Smooth muscle cell (in vitro differentiated cells): ENCODE results near the gene COLGALT1. TPM values are rescaled to one million over a fixed set of nuclear protein-coding genes. Genes with fewer than 3 reads are reported as not detected.

Source experiments
- DNase-seq: peaks from one replicate; lab custom pipeline; 2025; ENCODE audit not compliant: unreplicated experiment; lab: John Stamatoyannopoulos, UW
- H2AFZ ChIP-seq: fragments of 200-600 bp; sonication (generic); 2 replicates; pipeline ENCODE4 v1.6.0; 2016; ENCODE audit warnings: antibody characterized with exemption, low read depth, mild to moderate bottlenecking
- H3F3A ChIP-seq: fragments of 200-600 bp; sonication (generic); 2 replicates; pipeline ENCODE4 v1.6.0; 2017; ENCODE audit warnings: antibody characterized with exemption, low read depth
- H3K27ac ChIP-seq: fragments of 200-600 bp; sonication (generic); 2 replicates; pipeline ENCODE4 v1.5.1; 2016; ENCODE audit warnings: low read depth, mild to moderate bottlenecking
- H3K27me3 ChIP-seq: fragments of 200-600 bp; sonication (generic); 2 replicates; pipeline ENCODE4 v1.6.1; 2016; ENCODE audit warnings: low read depth, mild to moderate bottlenecking
- H3K36me3 ChIP-seq: fragments of 200-600 bp; sonication (generic); 2 replicates; pipeline ENCODE4 v1.5.1; 2016; ENCODE audit warnings: low read depth
- H3K4me1 ChIP-seq: fragments of 200-600 bp; sonication (generic); 2 replicates; pipeline ENCODE4 v1.5.1; 2016; ENCODE audit warnings: low read depth
- H3K4me2 ChIP-seq: fragments of 200-600 bp; sonication (generic); 2 replicates; pipeline ENCODE4 v1.6.0; 2016; ENCODE audit warnings: mild to moderate bottlenecking
- H3K4me3 ChIP-seq: fragments of 200-600 bp; sonication (generic); 2 replicates; pipeline ENCODE4 v1.5.1; 2016; ENCODE audit warnings: mild to moderate bottlenecking
- H3K79me2 ChIP-seq: fragments of 200-600 bp; sonication (generic); 2 replicates; pipeline ENCODE4 v1.6.0; 2016; ENCODE audit warnings: low read depth, mild to moderate bottlenecking
- H3K9ac ChIP-seq: fragments of 200-600 bp; sonication (generic); 2 replicates; pipeline ENCODE4 v1.6.0; 2016; ENCODE audit warnings: low read depth
- H3K9me3 ChIP-seq: fragments of 200-600 bp; sonication (generic); replicated peaks from 2 replicates; pipeline ENCODE4 v1.5.1; 2016; ENCODE audit warnings: low read depth
- H4K20me1 ChIP-seq: fragments of 200-600 bp; sonication (generic); 2 replicates; pipeline ENCODE4 v1.6.0; 2016; ENCODE audit warnings: low read depth
- WGBS: methylation state at CpG from one replicate; pipeline ENCODE4 v1.1.7; 2016; ENCODE audit warnings: low lambda C conversion rate; 5-methylcytosine and 5-hydroxymethylcytosine counted together
- polyA plus RNA-seq: library from polyadenylated mRNA; unstranded; fragments of >200 nt; fragmentation: Nextera tagmentation; extraction: Ambion mirVana; gene quantifications from 2 replicates; pipeline ENCODE4 v1.2.1, GENCODE V29; 2016
- total RNA-seq: library from RNA; depleted of rRNA; stranded (reverse); fragments of >200 nt; gene quantifications from 2 replicates; pipeline ENCODE4 v1.2.3, GENCODE V29; 2014
- TF ChIP-seq, protein P1 (sequence below): fragments of 200-600 bp; sonication (generic); IDR thresholded peaks from 2 replicates; pipeline ENCODE4 v1.5.1; 2017; ENCODE audit warnings: borderline replicate concordance, mild to moderate bottlenecking, antibody characterized with exemption; ENCODE audit not compliant: insufficient read depth, poor library complexity, severe bottlenecking

The COLGALT1 gene
- total and polyA plus RNA-seq, 2 experiments from 2014 or later = 126 to 151 TPM

DNA sequence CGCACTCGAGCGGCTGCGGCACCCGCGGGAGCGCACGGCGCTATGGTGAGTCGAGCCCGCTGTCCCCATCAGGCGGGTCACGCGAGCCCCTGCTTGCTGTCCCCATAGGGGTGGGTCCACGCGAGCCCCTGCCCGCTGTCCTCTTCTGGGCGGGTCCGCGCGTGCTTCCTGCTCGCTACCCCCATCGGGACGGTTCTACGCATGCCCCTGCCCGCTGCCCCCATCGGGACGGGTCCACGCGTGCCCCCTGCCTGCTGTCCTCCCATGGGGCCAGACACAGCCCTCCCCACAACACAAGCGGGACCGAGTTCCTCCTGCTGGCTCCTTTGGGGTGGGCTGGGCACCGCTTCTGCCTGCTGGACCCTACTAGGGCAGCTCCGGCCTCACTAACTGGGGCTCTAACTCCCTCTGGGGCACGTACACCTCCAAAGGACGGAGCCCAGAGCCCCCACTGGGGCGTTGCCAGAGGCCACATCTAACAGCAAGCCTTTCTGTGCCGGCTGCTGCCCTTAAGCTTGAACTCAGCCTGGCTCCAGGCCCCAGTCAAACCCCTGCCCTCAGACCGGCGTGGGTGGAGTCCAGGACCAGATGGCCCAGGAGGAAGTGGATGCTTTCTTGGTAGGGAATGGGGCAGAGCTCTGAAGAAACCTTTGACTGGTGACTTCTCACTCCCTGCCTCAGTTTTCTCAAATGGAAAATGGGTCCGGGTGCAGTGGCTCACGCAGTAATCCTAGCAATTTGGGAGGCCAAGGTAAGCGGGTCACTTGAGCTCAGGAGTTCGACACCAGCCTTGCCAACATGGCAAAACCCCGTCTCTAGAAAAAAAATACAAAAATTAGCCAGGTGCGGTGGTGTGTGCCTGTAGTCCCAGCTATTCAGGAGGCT lies 722 bp downstream of the COLGALT1 start:
- Histone ChIP-seq H4K20me1 (no peaks in the 10 kb centered on the region), H3K36me3 (no peaks in the 10 kb centered on the region), H3K4me2 (peak overlapping the region; percentile 85), H3K4me3 (peak overlapping the region; percentile 66), H3K9me3 (no peaks in the 10 kb centered on the region), H3K27ac (peak overlapping the region; percentile 64), H2AFZ (no peak overlapping the region), H3K4me1 (peaks cover 6% of the 10 kb centered on the region), H3F3A (peaks cover 20% of the 10 kb centered on the region), H3K79me2 (peaks cover 17% of the 10 kb centered on the region), H3K9ac (peak overlapping the region; percentile 74), H3K27me3 (no peaks in the 10 kb centered on the region)
- TF ChIP-seq, protein P1, sequence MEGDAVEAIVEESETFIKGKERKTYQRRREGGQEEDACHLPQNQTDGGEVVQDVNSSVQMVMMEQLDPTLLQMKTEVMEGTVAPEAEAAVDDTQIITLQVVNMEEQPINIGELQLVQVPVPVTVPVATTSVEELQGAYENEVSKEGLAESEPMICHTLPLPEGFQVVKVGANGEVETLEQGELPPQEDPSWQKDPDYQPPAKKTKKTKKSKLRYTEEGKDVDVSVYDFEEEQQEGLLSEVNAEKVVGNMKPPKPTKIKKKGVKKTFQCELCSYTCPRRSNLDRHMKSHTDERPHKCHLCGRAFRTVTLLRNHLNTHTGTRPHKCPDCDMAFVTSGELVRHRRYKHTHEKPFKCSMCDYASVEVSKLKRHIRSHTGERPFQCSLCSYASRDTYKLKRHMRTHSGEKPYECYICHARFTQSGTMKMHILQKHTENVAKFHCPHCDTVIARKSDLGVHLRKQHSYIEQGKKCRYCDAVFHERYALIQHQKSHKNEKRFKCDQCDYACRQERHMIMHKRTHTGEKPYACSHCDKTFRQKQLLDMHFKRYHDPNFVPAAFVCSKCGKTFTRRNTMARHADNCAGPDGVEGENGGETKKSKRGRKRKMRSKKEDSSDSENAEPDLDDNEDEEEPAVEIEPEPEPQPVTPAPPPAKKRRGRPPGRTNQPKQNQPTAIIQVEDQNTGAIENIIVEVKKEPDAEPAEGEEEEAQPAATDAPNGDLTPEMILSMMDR = no peak
- peak; percentile 62 for DNase-seq
- WGBS = 13% methylated on average over 38 of the region's 46 CpGs

DNA sequence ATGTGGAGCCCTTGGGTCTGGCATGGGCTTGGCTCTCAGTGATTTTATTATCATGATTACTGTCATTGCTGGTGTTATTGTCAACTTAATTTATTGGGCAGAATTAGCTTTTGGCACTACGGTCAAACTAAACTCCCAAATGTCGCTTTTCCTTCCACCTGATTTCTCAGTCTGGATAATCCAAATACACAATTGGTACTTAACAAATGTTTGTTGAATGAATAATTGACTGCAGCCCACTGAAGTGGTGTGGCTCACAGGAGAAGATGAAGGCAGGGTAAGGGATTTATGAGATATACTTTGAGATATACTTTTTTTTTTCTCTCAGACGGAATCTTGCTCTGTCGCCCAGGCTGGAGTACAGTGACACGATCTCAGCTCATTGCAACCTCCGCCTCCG lies 1.5 kb downstream of the COLGALT1 start:
- H3K9ac ChIP-seq = no peak overlapping the region
- peak overlapping the region; percentile 66 for H3K4me3 ChIP-seq
- peak overlapping the region; percentile 85 for H3K4me2 ChIP-seq
- H3K36me3 ChIP-seq = no peaks in the 10 kb centered on the region
- peaks cover 20% of the 10 kb centered on the region for H3F3A ChIP-seq
- WGBS = 76% methylated on average over 7 of the region's 7 CpGs
- TF ChIP-seq, protein P1 = no peak
- DNase-seq = no peak
- no peak overlapping the region for H2AFZ ChIP-seq
- H3K79me2 ChIP-seq = peaks cover 24% of the 10 kb centered on the region
- peaks cover 6% of the 10 kb centered on the region for H3K4me1 ChIP-seq
- no peaks in the 10 kb centered on the region for H3K9me3 ChIP-seq
- no peaks in the 10 kb centered on the region for H4K20me1 ChIP-seq
- peak overlapping the region; percentile 64 for H3K27ac ChIP-seq
- H3K27me3 ChIP-seq = no peaks in the 10 kb centered on the region

DNA sequence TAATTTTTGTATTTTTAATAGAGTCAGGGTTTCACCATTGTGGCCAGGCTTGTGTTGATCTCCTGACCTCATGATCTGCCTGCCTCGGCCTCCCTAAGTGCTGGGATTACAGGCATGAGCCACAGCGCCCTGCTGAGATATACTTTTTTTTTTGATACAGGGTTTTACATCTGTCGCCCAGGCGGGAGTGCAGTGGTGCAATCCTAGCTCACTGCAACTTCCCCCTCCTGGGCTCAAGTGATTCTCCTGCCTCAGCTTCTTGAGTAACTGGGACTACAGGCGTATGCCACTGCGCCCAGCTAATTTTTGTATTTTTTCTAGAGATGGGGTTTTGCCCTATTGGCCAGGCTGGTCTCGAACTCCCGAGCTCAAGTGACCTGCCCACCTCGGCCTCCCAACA lies 2.0 kb downstream of the COLGALT1 start:
- peaks cover 6% of the 10 kb centered on the region for H3K4me1 ChIP-seq
- TF ChIP-seq, protein P1 = no peak
- no peaks in the 10 kb centered on the region for H3K36me3 ChIP-seq
- no peaks in the 10 kb centered on the region for H3K9me3 ChIP-seq
- no peak overlapping the region for H2AFZ ChIP-seq
- no peak for DNase-seq
- H3K79me2 ChIP-seq = peaks cover 24% of the 10 kb centered on the region
- peak overlapping the region; percentile 64 for H3K27ac ChIP-seq
- H3F3A ChIP-seq = peaks cover 20% of the 10 kb centered on the region
- WGBS = 82% methylated on average over 9 of the region's 9 CpGs
- H3K27me3 ChIP-seq = no peaks in the 10 kb centered on the region
- H3K9ac ChIP-seq = no peak overlapping the region
- H4K20me1 ChIP-seq = no peaks in the 10 kb centered on the region
- H3K4me3 ChIP-seq = no peak overlapping the region
- peak overlapping the region; percentile 85 for H3K4me2 ChIP-seq
